H9 (cell line): ENCODE data around the gene EHD3. TPM values are rescaled to one million over a fixed set of nuclear protein-coding genes. Genes with fewer than 3 reads are reported as not detected.

Source experiments
- DNase-seq: peaks from one replicate; pipeline ENCODE4 v3.0.0-alpha.2; 2017
- H2AFZ ChIP-seq: one replicate; pipeline ENCODE4 v1.6.1; 2013; ENCODE audit warnings: mild to moderate bottlenecking, low read length, control low read depth, moderate library complexity
- H2AK5ac ChIP-seq: 2 replicates; pipeline ENCODE4 v1.6.1; 2013; ENCODE audit warnings: low read length, control low read depth, mixed read lengths; ENCODE audit not compliant: insufficient read length
- H2BK120ac ChIP-seq: one replicate; pipeline ENCODE4 v1.6.1; 2013; ENCODE audit warnings: low read depth, mild to moderate bottlenecking, low read length, control low read depth, inconsistent platforms; ENCODE audit not compliant: poor library complexity, severe bottlenecking
- H2BK12ac ChIP-seq: 2 replicates; pipeline ENCODE4 v1.6.1; 2013; ENCODE audit warnings: low read length, control low read depth, mixed read lengths, low read depth; ENCODE audit not compliant: insufficient read length
- H2BK15ac ChIP-seq: 2 replicates; pipeline ENCODE4 v1.6.1; 2013; ENCODE audit warnings: low read depth, low read length, control low read depth
- H2BK20ac ChIP-seq: one replicate; pipeline ENCODE4 v1.6.1; 2013; ENCODE audit warnings: low read depth, mild to moderate bottlenecking, low read length, control low read depth, inconsistent platforms; ENCODE audit not compliant: poor library complexity, severe bottlenecking
- H2BK5ac ChIP-seq: 2 replicates; pipeline ENCODE4 v1.6.1; 2013; ENCODE audit warnings: low read length, control low read depth, mixed read lengths; ENCODE audit not compliant: insufficient read length
- H3K14ac ChIP-seq: 2 replicates; pipeline ENCODE4 v1.6.1; 2013; ENCODE audit warnings: low read length, control low read depth; ENCODE audit not compliant: insufficient read depth
- H3K18ac ChIP-seq: 2 replicates; pipeline ENCODE4 v1.6.1; 2013; ENCODE audit warnings: low read depth, mild to moderate bottlenecking, mixed read lengths, low read length, control low read depth; ENCODE audit not compliant: insufficient read length
- H3K23ac ChIP-seq: 2 replicates; pipeline ENCODE4 v1.6.1; 2013; ENCODE audit warnings: low read length, control low read depth, mixed read lengths, low read depth; ENCODE audit not compliant: insufficient read length
- H3K23me2 ChIP-seq: 2 replicates; pipeline ENCODE4 v1.6.1; 2013; ENCODE audit warnings: low read depth, mild to moderate bottlenecking, mixed read lengths, low read length, control low read depth; ENCODE audit not compliant: insufficient read length, poor library complexity, severe bottlenecking
- H3K27ac ChIP-seq: 2 replicates; pipeline ENCODE4 v1.5.1; 2013; ENCODE audit warnings: low read length, control low read depth, mixed read lengths, low read depth; ENCODE audit not compliant: insufficient read length
- H3K27me3 ChIP-seq: 2 replicates; pipeline ENCODE4 v1.6.1; 2013; ENCODE audit warnings: low read length, control low read depth, inconsistent platforms; ENCODE audit not compliant: insufficient read depth
- H3K4ac ChIP-seq: 2 replicates; pipeline ENCODE4 v1.6.1; 2013; ENCODE audit warnings: low read depth, mild to moderate bottlenecking, control low read depth, inconsistent platforms, low read length, moderate library complexity
- H3K4me1 ChIP-seq: 2 replicates; pipeline ENCODE4 v1.6.1; 2013; ENCODE audit warnings: low read length, control low read depth, inconsistent platforms; ENCODE audit not compliant: insufficient read depth
- H3K4me2 ChIP-seq: 2 replicates; pipeline ENCODE4 v1.6.1; 2013; ENCODE audit warnings: low read length, control low read depth, mixed read lengths; ENCODE audit not compliant: insufficient read length, insufficient read depth
- H3K56ac ChIP-seq: 2 replicates; pipeline ENCODE4 v1.6.1; 2013; ENCODE audit warnings: low read depth, mild to moderate bottlenecking, mixed read lengths, low read length, control low read depth; ENCODE audit not compliant: insufficient read length
- H3K79me1 ChIP-seq: 2 replicates; pipeline ENCODE4 v1.6.1; 2013; ENCODE audit warnings: low read depth, mild to moderate bottlenecking, moderate library complexity, low read length, control low read depth, inconsistent platforms; ENCODE audit not compliant: insufficient read depth, poor library complexity, severe bottlenecking
- H3K79me2 ChIP-seq: 2 replicates; pipeline ENCODE4 v1.6.1; 2013; ENCODE audit warnings: low read length, control low read depth, inconsistent platforms; ENCODE audit not compliant: insufficient read depth
- H3K9ac ChIP-seq: 2 replicates; pipeline ENCODE4 v1.6.1; 2013; ENCODE audit warnings: low read length, control low read depth, mixed read lengths; ENCODE audit not compliant: insufficient read length; ENCODE audit errors: extremely low read depth
- H3K9me3 ChIP-seq: one replicate; pipeline ENCODE4 v1.6.1; 2013; ENCODE audit warnings: low read depth, low read length, inconsistent platforms; ENCODE audit not compliant: control insufficient read depth
- H3T11ph ChIP-seq: one replicate; pipeline ENCODE4 v1.6.1; 2013; ENCODE audit warnings: mild to moderate bottlenecking, low read length, control low read depth, inconsistent platforms
- H4K20me1 ChIP-seq: one replicate; pipeline ENCODE4 v1.6.1; 2013; ENCODE audit not compliant: control insufficient read depth, insufficient read length, insufficient read depth
- H4K5ac ChIP-seq: 2 replicates; pipeline ENCODE4 v1.6.1; 2013; ENCODE audit warnings: low read depth, mild to moderate bottlenecking, mixed read lengths, low read length, control low read depth; ENCODE audit not compliant: insufficient read length
- H4K8ac ChIP-seq: replicated peaks from 2 replicates; pipeline ENCODE4 v1.6.1; 2013; ENCODE audit warnings: low read length, control low read depth, mixed read lengths, low read depth; ENCODE audit not compliant: insufficient read length
- H4K91ac ChIP-seq: 2 replicates; pipeline ENCODE4 v1.6.1; 2013; ENCODE audit warnings: low read depth, mild to moderate bottlenecking, moderate library complexity, mixed read lengths, low read length, control low read depth; ENCODE audit not compliant: insufficient read length
- H3K27ac Mint-ChIP-seq, 3 experiments: 2 replicates in 2 of 3; 3 replicates in 1 of 3; pipeline ENCODE4 v1.8.0; 2020 to 2021; ENCODE audit warnings: mixed read lengths in 3 of 3, mild to moderate bottlenecking in 1 of 3, moderate library complexity in 1 of 3
- H3K27me3 Mint-ChIP-seq: 2 replicates; pipeline ENCODE4 v1.8.0; 2021; ENCODE audit warnings: low read depth, mild to moderate bottlenecking, moderate library complexity, mixed read lengths
- H3K36me3 Mint-ChIP-seq, 3 experiments: 2 replicates in 2 of 3; 3 replicates in 1 of 3; pipeline ENCODE4 v1.8.0; 2020 to 2021; ENCODE audit warnings: low read depth in 3 of 3, mixed read lengths in 3 of 3; ENCODE audit not compliant: insufficient read depth in 1 of 3
- H3K4me1 Mint-ChIP-seq, 2 experiments: 2 replicates each; pipeline ENCODE4 v1.8.0; 2020; ENCODE audit warnings: mixed read lengths in 2 of 2
- H3K4me3 Mint-ChIP-seq, 2 experiments: 2 replicates in 1 of 2; 3 replicates in 1 of 2; pipeline ENCODE4 v1.8.0; 2020 to 2021; ENCODE audit warnings: mild to moderate bottlenecking in 2 of 2, mixed read lengths in 2 of 2, moderate library complexity in 1 of 2
- H3K9me3 Mint-ChIP-seq, 2 experiments: 2 replicates in 1 of 2; 3 replicates in 1 of 2; pipeline ENCODE4 v1.8.0; 2020; ENCODE audit warnings: mild to moderate bottlenecking in 2 of 2, mixed read lengths in 2 of 2, moderate library complexity in 1 of 2
- CTCF ChIP-seq: fragments of 200-600 bp; sonication (generic); conservative IDR thresholded peaks from 3 replicates; pipeline ENCODE4 v1.8.0; 2021; ENCODE audit warnings: antibody characterized with exemption, mild to moderate bottlenecking
- WGBS: extraction: QIAGEN DNeasy Blood & Tissue Kit; methylation state at CpG from one replicate; pipeline ENCODE4 v1.1.7; 2013; ENCODE audit warnings: missing lambda C conversion rate, low lambda C conversion rate, mixed read lengths; ENCODE audit not compliant: insufficient read length; ENCODE audit errors: extremely low coverage; 5-methylcytosine and 5-hydroxymethylcytosine counted together
- total RNA-seq: library from RNA; stranded (reverse); gene quantifications from 2 replicates; pipeline ENCODE4 v1.2.1, GENCODE V29; 2021

Gene EHD3
- total RNA-seq, 1 experiment from 2014 or later = 8.3 TPM

DNA sequence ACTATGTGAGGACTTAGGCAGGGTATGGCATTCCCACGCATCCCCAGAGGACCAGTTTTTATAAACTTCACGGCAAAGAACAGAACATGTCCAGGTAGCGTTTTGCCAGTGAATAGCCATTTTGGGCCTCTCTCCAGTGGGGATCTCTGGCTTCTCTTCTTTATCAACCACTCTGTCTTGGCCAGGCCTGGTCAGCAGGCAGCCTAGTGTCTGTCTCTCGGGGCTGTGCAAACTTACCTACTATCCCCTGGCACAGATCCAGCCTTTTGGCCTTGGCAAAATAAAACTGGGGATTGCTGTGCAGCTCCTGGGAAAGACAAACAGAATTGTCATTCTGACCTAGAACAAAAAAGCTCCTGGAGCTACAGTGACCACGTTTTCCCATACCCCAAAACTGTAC lies 31.1 kb upstream of the EHD3 start:
- Mint-ChIP-seq H3K9me3 (no peaks in the 10 kb centered on the region), H3K27me3 (peaks cover 6% of the 10 kb centered on the region), H3K27ac (no peak overlapping the region), H3K4me3 (no peak overlapping the region), H3K4me1 (peaks cover 5 to 10% of the 10 kb centered on the region in 2 experiments), H3K36me3 (no peaks in the 10 kb centered on the region)
- Histone ChIP-seq H2AK5ac (no peak overlapping the region), H3K18ac (no peak overlapping the region), H3K9ac (no peak overlapping the region), H2BK5ac (no peak overlapping the region), H3T11ph (no peak overlapping the region), H2BK20ac (no peak overlapping the region), H3K79me1 (no peaks in the 10 kb centered on the region), H4K8ac (no peak overlapping the region), H2BK15ac (no peak overlapping the region), H3K4me2 (no peak overlapping the region), H4K91ac (no peak overlapping the region), H2BK12ac (no peak overlapping the region), H4K20me1 (no peaks in the 10 kb centered on the region), H3K9me3 (no peaks in the 10 kb centered on the region), H3K56ac (no peak overlapping the region), H3K23ac (no peak overlapping the region), H3K14ac (no peak overlapping the region), H4K5ac (no peak overlapping the region), H3K79me2 (no peaks in the 10 kb centered on the region), H3K27ac (no peak overlapping the region), H3K4me1 (no peaks in the 10 kb centered on the region), H2BK120ac (no peak overlapping the region), H2AFZ (no peak overlapping the region), H3K23me2 (no peaks in the 10 kb centered on the region), H3K27me3 (no peaks in the 10 kb centered on the region), H3K4ac (no peak overlapping the region)
- no peak for DNase-seq
- no CpG with 5 or more reads among the region's 5 CpGs for WGBS
- no peak for TF ChIP-seq CTCF
